DMS53 (cell line): ENCODE data around the gene ARAP1.

Experiments used
- DNase-seq: peaks from one replicate; lab custom pipeline; 2025; lab: John Stamatoyannopoulos, UW

ARAP1 gene

DNA sequence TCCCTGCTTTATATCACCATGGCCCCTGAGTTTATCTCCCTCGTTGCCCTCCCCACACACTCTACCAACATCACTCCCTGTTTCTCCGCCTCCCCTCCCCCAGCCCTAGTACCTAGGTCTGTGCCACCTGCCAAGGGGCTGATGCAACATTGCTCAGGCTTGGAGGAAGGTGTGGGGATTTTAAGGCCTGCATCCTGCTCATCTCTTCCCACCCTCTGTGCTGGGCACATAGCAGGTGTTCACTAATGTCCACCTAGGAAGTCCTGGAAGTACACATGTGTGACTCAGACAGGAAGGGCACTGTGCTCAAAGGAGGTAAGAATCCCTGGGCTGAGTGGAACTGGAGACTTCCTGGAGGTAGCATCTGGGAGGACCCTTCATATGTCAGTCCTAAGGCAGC, 115.0 kb downstream of the ARAP1 start:
- peak; percentile 82 for DNase-seq

DNA sequence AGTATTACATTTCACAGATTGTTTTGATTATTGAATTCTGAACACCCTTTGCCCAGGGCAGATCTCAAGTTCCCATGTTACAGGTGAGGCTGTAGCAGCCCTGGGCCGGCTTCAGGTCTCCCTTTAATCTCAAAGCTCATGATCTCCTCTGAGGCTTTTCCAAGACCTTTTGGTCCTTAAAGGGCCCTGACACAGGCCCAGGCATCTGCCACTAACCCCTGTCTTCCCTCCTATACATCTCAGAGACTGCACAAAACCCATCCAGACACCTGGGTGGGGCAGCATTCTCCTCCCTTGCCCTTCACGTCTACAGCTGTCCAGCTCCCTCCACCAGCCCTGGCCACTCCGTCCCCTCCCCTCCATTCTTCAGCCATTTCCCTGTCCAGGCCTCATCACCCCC, 115.8 kb downstream of the ARAP1 start:
- DNase-seq: no peak

GRCh38 chr11:72635933-72636332, 116.3 kb downstream of the ARAP1 start:
- no peak for DNase-seq

DNA sequence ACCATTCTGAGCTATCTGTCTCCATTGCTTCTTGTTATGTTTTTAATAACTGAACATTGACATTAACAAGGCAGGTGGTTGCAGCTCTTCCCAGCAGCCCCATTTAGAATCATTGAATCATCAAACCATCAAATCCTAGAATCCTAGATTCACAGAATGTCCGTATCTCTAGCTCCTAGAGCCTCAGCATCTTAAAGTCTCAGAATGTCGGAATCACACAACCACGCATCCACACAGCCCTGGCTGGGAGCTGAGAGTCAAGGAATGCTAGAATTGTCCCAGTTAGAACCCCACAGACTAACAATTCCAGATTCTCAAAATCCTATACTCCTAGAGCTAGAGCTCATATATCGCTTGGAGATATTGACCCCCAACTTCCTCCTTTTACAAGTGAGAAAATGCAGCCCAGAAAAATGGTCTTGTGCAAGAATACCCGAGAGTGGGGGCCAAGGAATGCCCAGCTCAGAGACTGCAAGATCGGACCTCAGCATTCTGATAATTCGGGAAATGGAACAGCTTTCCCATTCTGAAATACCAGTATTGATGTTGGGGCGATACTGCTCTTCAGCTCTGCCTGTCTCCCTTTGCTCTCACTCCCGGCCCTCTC, 116.8 kb downstream of the ARAP1 start:
- DNase-seq: no peak
